Measurements from ENCODE around the gene ZNF385C. TPM values are rescaled to one million over a fixed set of nuclear protein-coding genes. Genes with fewer than 3 reads are reported as not detected.

The ZNF385C gene
- polyA plus RNA-seq, 4 donors, result 5.2 to 10.0 (median 6.8) TPM

GRCh38 chr17:42126836-42127235 is 28.6 kb upstream of the ZNF385C start:
- no peak for DNase-seq (ENCODE audit: low read depth in 4 of 4, low spot score in 2 of 4)

DNA sequence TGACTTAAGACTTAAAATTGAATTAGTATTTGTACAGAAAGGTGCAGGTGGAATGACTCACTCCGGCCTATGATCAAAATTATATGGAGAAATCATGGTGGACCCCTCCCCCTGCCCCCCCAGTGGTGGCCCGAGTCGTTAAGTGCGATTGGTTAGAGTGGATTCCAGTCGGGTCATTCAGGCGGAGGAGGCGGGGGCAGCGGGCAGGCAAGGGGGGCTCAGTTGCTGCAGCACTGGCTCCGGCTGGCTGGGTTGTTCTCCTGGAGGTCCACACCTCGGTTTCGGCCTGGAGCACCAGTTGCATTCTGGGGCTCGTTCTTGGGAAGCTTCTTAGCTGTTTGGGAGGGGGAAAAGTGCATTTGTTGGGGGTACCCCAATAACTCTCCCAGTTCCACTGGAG is 27.3 kb upstream of the ZNF385C start:
- DNase-seq (ENCODE audit: low read depth in 4 of 4, low spot score in 2 of 4), result no peak

DNA sequence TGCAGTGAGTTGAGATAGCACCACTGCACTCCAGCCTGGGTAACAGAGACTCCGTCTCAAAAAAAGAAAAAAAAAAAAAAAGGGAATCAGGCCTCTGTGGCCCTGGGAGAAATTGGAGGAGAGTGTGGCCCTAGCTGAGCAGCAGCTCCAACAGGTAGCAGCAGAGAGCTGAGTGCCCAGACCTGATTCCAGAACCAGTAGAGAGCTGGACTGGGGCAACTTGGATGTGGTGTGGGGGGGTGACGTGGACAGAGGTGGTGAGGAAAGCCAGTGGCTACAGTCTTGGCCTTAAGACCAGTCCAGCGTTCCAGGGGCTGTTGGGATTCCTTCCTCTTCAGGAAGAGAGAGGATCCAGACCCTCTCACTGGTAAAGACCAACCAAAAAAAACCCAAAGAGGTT is 26.0 kb upstream of the ZNF385C start:
- DNase-seq (ENCODE audit: low read depth in 4 of 4, low spot score in 2 of 4), result no peak

- DNase-seq (ENCODE audit: low read depth in 4 of 4, low spot score in 2 of 4), result no peak
Observed at GRCh38 chr17:42122371-42123303, 24.4 kb upstream of the ZNF385C start, which contains the start of gene HSPB9. HSPB9 (plus strand) TSS chr17:42122804; CDS start chr17:42122851, 47 bp downstream.

- peak in 1 of 4 donors; percentile 73 for DNase-seq (ENCODE audit: low read depth in 4 of 4, low spot score in 2 of 4)
Observed at GRCh38 chr17:42120770-42121769, 22.8 kb upstream of the ZNF385C start, which contains the start of gene KAT2A. KAT2A (minus strand) TSS chr17:42121367; CDS start chr17:42121304, 63 bp downstream.

- no peak for DNase-seq (ENCODE audit: low read depth in 4 of 4, low spot score in 2 of 4)
Observed at GRCh38 chr17:42120161-42120769, 22.0 kb upstream of the ZNF385C start.

- no peak for DNase-seq (ENCODE audit: low read depth in 4 of 4, low spot score in 2 of 4)
Observed at GRCh38 chr17:42119301-42119700, 21.0 kb upstream of the ZNF385C start.

DNA sequence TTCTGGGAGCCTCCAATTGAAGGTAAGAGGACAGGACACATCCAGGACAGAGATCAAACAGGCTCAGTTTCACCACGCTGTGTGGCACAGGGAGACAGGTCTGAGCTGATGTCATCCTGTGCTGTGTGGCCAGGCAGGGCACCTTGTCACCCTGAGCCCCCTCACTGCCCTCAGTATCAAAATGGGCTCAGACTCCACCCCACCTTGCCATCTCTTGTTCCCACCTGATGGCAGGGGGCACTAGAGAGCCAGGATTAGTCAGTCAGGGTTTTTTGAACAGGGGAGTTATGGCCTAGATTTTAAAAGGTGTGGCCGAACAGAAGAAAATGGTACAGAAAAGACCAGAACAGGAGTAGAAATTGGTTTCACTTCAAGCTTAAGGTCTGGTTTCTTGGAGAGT is 20.3 kb upstream of the ZNF385C start:
- no peak for DNase-seq (ENCODE audit: low read depth in 4 of 4, low spot score in 2 of 4)

- no peak for DNase-seq (ENCODE audit: low read depth in 4 of 4, low spot score in 2 of 4)
Observed at GRCh38 chr17:42118126-42118510, 19.8 kb upstream of the ZNF385C start.

GRCh38 chr17:42117397-42118125 is 19.3 kb upstream of the ZNF385C start:
- no peak for DNase-seq (ENCODE audit: low read depth in 4 of 4, low spot score in 2 of 4)

DNA sequence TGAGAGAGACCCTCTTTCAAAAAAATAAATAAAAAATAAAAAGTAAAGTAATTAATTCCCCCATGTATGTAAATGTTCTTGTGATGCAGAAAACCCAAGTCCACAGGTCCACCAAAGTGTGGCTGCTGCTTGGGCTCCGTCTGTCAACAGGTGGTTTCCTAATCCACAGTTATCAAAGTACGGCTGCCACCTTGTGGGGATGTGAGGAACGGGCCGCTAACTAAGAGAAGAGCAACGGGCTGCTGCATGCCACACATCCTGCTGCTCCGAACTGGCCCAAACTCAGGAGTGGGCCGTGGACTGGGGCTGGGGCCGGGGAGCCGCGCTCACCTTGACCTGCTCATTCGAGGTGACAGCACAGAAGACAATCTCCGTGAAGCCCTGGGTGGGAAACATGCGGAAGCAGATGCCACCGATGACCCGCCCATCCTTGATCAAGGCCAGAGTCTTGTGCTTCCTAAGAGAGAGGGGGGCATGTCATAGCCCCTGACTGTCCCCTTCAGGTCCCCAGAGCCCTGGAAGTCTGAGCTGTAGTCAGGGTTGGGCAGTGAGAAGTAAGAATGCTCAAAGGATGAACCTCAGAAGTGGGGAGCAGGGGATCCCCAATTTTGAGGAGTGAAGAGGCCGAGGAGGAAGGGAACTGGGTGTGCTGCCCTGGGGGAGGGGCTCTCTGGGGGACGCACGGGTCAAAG is 18.6 kb upstream of the ZNF385C start:
- DNase-seq (ENCODE audit: low read depth in 4 of 4, low spot score in 2 of 4), result peak in 1 of 4 donors; percentile 82

DNA sequence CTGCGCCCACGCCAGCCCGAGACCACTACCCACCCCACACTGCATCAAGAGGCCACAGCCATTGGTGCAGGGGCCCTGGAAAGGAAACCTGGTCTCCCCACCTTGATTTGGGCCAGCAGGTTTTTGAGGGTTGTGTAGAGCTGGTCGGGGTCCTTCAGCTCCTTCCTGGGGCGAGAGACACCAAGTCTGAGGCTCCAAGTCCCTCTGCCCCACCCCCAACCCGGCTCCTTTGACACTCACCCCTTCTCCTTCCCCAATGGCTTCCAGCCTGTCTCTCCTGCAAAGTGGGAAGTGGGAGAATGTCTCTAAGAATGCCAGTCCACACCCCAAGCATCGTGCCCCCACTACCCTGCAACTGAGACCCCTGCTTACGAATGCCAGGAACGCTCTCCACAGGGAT is 15.8 kb upstream of the ZNF385C start:
- no peak for DNase-seq (ENCODE audit: low read depth in 4 of 4, low spot score in 2 of 4)

DNA sequence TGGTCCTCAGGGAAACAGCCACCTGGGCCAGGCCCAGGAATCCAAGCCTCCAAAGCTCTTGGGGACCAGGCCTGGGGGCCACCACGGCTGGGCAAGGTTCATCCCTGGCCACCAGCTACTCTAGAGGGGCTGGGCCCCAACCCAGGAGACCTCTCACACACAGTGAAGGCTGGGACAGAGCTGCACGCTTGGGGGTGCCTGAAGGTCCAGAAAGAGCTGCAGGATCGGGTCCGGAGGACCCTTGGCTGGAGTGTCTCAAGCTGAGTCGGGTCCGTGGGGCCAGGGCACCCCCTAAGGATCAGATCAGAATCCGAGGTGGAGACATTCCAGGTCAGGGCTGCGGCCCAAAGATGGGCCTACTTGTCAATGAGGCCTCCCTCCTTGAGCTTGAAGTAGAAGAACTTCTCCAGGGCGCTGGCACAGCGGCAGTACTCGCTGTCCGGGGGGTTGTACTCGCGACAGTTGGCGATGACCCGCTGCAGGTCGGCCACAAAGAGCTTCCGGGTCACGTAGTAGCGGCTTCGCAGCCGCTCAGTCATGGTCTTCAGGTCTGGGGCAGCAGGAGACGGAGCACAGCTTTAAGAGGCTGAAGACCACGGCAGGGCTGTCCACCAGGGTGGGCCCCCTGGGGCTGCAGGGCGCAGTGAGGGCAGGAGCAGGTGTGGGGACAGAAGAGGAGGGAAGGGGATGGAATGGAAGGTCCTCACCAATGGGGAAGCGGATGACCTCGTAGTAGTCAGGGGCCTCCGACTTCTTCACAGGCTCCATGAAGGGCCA is 15.2 kb upstream of the ZNF385C start:
- DNase-seq (ENCODE audit: low read depth in 4 of 4, low spot score in 2 of 4), result no peak

- peak in 1 of 4 donors; percentile 72 for DNase-seq (ENCODE audit: low read depth in 4 of 4, low spot score in 2 of 4)
Observed at GRCh38 chr17:42112552-42113176, 14.4 kb upstream of the ZNF385C start, which contains the start of gene DHX58. DHX58 (minus strand) TSS chr17:42112714; CDS start chr17:42111892, 822 bp downstream.

- no peak for DNase-seq (ENCODE audit: low read depth in 4 of 4, low spot score in 2 of 4)
Observed at GRCh38 chr17:42111871-42112551, 13.7 kb upstream of the ZNF385C start.

DNA sequence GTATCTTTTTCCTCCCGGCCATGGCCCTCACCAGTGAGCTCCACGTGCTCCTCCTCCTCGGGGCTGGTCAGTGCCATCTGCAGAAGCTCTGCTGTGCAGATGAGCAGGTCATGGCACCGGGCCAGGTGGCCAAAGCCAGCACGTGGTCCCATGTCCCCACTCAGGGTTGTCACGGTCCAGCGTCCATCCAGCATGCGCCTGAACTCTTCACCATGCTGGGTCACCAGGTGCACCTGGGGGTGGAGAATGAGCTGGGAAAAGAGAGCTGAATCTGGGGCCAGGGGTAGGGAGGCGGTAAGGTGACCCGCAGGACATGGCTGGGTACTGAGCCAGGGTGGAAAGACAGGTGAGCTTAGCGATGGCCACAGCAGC is 13.0 kb upstream of the ZNF385C start:
- DNase-seq (ENCODE audit: low read depth in 4 of 4, low spot score in 2 of 4), result no peak
